ENCODE measurements around the gene PIM3.

PIM3 gene

DNA sequence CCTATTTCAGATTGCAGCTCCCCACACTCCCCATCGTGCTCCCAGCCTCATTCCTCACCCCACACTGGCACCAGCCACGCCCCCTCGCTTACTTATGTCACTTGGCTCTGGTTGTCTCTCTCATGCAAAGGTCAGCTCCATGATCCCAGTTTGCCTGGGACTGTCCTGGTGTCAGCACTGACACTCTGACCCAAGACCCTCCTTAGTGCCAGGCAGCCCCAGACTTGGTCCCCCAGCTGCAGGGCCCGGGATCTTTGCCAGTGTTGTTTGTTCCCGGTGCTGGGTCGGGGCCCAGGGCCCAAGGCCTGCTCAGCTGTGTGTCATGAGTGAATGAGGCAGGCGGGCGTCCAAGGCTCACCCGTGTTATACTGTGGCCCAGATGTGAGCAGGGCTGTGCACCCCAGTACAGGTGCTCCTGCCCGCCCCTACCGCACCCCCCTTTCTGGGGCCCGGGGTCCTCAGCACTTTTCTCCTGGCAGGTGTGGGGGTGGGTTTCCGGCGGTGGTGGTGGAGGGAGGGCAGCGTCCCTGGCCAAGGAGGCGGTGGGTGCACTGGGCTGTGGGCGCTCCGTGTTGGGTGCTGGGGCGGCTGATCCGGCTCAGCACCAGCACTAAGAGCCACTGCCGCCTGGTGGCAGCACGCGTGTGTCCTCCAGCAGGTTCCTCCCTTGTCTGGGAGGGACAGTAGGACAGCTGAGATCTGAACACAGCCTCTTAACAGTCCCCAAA is 32.5 kb downstream of the PIM3 start:
- peak; percentile 87 for DNase-seq

DNA sequence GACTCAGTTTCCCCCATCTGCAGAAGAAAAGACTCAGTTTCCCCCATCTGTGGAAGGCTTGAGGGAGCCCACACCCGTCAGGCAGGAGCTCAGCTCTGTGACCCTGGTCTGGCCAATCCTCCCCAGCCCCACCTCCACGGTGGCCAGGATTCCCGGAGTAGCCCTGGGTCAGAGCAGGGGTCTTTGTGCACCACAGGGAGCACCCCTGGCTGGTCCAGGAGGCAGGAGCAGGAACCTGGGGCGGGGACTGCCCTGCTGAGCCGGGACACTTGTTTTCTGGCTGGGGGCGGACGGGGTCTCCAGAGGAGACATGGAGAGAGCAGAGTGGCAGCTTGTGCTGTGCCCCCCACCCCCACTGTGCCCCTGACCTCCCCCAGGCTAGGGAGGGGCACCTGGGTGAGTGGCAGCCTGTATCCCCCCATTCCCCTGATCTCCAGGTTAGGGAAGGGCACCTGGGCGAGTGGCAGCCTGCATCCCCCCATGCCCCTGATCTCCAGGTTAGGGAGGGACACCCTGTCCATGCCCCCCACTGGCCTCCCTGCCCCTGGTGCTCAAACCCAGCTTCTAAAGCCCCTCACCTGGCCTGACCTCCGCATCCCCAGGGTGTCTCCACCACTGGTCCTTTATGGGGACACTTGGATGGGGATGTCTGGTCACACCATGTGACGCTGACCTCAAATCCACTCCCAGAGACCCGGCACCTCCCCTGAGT is 33.2 kb downstream of the PIM3 start:
- no peak for DNase-seq

DNA sequence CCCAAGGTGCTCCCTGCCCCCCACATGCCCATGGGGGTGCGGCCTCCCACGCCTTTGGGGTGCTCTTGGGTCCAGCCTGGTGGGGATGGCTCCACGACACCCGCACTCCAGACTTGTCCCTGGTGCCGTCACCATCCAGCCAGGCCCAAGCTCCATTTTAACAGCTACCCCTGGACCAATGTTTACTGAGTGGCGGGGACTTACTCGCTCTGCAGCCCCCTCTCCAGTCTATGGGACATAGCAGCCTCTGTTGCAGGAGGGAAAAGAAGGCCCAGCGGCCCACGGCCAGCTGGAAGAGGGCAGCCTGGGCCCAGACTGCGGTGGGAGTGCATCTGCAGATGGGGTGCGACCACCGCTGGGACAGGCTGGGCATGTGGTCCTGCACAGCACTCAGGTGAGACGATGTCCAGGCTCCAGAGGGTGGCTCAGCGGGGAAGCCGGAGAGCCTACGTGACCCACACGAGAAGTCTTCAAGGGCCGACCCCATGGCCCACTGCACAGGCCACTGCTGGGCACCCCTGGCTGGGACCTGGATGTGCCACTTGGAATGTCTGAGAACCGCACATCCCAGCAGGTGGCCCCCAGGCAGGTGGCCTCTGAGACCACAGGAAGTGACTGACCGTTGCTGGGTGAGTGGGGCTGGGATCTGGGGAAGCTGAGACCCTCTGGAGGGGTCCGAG is 33.9 kb downstream of the PIM3 start:
- no peak for DNase-seq

DNA sequence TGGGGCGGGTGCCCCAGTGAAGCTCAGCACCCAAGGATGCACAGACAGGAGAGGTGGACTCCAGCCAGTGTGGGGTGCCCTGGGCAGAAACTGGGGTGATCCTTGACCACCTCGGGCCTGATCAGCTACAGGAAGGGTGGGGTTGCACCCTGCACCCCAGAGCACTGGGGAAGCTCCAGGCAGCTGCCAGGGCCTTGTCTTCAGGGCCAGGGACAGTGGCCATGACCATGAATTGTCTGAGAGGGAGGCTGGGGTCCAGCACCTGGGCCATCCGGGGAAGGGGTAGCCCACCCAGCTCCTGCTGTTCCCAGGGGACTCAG is 34.4 kb downstream of the PIM3 start:
- DNase-seq: no peak

DNA sequence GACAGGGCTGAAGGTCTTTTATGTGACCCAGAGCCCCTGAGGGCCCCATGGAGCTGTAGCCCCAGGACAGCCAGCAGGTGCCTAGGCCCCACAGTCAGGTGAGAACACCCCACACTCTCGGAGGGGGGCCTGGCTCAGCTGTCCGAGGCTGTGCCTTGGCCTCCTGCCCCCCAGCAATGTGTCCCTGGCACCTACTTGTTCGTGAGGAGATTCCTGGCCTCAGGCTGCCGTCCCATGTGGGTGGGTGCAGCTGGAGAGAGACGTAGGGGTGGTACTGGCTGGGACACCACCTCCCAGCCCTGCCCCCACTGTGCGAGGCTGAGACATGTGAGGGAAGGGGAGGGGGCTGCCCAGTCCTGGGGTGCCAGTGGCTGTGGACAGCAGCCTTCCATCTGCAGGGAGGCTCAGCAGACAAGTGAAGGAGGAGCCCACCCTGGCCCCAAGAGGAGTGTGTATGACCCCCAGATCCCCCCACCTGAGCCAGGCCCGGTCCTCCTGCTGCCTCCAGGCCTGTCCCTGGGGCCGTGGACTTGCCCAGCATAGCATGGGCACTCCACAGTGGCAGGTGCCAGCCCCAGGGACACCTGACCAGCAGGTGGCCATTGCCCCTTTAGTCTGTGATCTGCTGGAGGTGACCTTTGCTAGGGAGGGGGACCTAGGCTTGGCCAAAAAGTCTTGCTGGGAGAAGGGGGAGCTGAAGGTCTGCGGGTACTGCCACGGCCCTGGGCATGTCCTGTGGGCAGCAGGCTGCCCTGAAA is 35.0 kb downstream of the PIM3 start:
- no peak for DNase-seq

DNA sequence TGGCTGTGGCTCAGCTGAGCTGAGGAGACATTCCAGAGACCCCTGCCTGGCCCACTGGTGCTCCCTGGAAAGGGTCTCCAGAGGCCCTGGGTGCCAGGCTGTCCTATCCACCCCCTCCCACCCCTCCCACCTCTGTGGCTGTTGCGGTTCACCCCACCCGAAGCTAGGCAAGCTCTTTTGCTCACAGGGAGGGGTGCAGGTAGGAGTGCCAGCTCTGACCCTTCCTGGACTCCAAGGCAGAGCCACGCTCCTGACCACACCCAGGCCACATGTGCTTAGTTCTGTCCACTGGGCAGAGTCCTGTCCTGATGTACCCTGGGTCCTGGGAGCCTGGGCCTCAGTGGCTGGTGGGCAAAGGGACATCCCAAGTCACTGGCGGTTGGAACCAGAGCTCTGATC is 35.5 kb downstream of the PIM3 start:
- no peak for DNase-seq

DNA sequence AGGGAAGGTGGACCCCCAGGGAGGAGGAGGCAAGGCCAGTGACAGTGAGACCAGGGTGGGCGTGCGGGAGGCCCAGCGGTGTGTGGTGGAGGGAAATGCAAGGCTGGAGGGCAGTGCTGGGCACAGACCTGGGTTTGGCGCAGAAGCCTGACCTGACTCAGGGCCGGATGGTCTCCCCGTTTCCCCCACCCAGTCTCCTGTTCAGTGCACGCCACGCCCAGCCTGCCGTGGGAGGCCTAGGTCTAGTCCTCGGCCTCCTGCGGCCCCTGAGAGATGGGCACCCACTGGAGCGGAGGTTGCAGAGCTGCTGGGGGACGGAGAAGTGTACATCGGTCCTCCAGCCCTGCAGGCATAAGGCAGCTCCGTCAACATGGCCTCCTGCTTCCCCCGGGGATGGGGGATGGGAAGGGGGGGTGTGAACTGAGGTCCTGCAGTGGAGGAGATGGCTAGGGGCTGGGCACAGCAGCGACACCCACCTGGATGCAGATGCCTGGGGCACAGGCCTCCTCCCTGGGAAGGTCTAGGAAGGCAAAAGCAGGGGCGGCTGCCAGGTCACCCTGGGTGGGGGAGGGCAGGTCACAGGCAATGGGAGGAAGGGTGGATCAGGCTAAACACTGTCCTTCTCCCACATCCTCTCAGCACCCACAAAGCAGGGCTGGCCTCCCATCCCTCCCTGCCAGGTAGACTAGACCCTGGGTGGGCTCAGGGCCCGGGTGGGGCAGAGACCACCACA is 36.1 kb downstream of the PIM3 start:
- no peak for DNase-seq

DNA sequence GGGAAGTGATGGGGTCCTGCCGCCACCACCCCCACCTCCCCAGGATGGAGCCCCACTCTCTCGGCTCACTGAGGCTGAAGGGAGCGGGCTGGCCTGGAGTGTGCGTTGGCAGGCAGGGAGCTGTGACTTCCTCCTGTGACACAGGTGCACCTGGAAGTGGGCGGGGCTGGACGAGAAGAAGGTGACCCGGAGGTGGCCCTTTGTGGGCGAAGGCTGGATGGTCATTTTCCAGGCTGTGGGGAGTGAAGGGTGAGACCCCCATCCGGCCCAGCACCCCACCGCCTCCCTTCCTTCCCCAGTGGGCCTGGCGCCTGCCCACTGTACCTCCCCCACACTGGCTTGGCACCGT is 36.7 kb downstream of the PIM3 start:
- peak; percentile 56 for DNase-seq

DNA sequence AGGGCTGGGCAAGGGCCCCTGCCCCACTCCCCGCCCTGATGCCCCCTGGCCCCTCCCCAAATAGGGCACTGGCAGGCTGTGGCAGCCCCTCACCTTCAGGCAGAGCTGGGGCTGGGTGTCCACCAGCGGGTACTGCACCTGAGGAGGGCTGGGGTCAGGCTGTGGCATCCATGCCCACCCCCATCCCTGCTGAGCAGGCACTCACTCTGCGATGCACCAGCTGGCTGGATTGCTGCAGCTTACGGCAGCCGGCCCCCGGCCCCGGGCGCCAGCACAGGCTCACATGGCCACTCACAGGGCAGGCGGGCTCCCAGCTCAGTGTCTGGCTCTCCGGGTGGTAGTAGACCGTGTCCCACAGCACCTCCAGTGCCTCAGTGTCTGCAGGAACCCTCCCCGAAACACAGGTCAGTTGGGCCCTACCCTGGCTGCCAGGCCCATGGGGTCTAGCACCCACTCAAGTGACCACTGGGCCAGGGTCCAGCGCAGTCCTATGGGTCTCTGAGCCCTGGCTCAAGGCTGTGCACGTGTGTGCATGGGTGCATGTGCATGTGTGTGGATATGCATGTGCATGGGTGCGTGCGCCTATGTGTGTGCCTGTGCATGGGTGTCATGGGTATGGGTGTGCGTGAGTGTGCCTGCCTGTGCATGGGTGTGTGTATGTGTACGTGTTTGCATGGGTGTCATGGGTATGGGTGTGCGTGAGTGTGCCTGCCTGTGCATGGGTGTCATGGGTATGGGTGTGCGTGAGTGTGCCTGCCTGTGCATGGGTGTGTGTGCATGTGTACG is 37.6 kb downstream of the PIM3 start:
- DNase-seq: peak; percentile 57

DNA sequence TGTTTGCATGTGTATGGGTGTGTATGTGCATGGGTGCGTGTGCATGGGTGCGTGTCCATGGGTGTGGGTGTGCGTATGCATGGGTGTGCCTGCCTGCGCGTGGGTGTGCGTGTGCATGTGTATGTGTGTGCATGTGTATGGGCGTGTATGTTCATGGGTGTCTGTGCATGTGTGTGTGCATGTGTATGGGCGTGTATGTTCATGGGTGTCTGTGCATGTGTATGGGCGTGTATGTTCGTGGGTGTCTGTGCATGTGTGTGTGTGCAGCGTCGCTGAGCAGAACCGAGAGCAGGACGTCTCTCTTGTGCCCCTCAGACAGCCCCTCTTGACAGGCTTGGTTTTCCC is 38.1 kb downstream of the PIM3 start:
- no peak for DNase-seq

DNA sequence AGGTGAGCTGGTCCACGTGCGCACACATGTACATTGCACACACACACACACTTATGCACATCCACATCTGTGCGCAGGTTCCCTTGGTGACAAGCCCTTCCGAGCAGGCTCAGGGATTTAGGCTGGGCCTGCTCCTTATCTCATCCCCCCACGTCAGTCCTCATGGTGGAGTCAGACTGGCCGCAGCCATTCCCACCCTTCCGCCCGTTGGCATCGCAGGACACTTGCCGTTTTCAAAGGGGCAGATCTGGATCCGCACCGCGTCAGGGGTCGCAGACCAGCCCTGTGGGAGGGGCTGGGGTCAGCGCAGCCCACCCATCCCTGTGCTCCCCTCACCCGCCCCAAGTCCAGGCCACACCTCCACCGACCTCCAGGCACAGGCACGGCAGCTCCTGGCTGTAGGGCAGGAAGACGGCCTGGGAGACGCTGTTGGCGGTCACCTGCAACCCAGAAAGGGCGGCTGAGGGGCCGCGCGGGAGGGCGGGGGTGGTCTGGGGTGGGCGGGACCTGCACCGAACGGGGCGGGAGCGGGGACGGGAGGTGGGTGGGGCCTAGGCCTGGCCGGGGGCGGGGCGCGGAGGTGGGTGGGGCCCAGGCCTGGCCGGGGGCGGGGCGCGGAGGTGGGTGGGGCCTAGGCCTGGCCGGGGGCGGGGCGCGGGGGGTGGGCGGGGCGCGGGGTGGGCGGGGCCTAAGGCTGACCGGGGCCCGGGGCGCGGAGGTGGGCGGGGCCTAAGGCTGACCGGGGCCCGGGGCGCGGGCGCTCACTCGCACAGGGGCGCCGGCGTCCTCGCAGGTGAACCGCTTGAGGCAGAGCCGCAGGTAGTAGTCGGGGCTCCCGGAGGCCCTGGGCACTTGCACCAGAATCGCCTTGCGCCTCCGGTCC is 38.7 kb downstream of the PIM3 start:
- peak; percentile 64 for DNase-seq

DNA sequence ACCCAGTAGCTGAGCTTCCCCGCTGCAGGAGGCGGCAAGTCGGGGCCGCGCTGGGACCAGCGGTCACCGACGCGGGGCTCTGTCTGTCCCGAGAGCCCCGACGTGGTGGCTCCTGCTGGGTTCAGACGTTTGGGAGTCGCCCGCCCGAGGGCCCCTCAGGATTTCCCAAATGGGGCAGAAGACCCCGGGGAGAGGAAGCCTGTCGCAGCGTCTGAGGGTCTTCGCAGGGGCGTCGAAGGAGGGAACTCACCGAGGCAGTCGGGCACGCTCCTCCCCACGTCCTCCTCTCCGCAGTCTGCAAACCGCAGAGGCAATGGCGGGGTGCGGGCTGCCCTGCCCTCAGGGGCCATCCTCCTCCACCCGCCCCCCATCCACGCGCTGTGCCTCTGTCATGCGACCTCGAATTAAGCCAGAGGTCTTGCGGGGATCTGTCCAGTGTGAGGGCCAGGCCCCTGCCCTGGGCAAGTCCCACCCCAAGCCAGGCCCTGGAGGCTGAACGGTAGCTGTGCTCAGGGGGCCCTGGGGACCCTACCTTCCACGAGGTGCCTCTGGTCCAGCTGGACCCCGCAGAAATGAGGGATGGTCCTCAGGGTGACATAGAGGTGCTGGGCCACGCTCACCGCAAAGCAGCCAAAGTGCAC is 39.5 kb downstream of the PIM3 start:
- no peak for DNase-seq

DNA sequence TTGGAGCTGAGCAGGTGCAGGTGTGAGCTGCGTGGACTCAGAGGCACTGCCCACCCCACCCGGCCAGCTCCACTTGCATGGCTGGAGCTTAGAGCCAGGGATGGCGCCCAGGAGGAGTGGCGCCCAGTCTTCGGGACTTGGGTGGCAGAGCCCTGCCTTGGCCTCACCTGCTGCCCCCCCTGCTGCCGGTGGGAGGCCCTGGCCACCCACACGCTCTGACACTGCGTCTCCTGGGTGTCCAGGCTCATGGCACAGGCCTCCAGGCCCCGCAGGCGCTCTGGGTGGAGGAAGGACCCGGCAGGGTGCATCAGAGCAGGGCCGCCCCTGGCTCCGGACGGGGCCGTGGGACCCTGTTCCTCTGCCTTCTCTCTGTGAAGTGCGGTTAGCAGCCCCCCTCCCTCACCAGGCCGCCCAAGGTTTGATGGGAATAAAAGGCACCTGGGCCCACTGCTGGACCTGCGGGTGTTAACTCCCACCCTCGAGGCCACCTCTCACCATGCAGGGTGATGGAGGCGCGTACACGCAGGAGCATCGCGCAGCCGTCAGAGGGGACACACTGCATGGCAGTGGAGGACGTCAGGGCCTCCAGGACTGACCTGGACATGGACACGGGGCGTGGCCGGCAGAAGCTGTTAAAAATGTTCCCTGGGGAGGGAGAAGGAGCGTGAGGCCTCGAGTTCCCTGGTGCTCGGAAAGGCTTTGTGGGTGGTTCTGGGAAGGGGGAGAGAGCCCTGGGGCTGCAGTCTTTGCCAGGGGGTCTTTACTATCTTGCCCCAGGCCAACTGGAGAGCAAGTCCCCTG is 40.2 kb downstream of the PIM3 start:
- DNase-seq: no peak

DNA sequence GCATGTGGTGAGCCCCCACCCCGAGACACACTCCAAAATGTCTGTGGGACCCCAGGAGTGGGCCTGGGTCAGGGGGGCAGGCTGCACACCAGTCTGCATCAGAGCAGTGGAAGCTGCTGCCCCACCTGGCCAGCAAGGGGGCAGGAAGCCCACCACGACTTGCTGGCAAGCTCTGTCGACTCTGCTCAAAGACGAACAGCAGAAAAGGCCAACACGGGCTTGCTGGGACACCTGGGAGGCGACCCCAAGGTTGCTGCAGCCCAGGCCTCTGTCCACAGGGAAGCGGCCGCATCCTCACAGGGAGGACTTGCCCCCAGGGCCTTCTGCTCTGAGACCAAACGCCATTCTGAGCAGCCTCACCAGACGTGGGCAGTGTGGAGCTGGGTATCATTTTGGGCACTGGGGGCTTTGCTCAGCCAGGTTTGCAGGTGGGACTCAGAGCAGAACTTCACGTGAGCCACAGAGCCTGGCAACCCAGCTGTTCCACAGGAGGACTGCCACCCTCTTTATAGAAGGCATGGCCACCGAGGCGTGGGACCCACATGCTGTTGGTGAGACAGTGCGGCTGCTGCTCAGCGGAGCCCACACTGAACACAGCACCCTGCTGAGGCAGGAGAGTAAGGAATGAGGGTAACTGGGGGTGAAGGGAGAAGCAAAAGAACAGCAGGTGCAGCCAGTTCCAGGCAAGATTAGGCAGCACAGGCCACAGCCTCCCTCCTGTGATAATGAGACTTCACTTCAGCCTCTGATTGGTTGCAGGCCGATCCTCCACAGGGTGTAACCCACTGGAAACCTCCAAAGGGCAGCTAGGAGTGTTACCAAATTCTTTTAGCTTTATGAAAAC is 41.0 kb downstream of the PIM3 start:
- no peak for DNase-seq

DNA sequence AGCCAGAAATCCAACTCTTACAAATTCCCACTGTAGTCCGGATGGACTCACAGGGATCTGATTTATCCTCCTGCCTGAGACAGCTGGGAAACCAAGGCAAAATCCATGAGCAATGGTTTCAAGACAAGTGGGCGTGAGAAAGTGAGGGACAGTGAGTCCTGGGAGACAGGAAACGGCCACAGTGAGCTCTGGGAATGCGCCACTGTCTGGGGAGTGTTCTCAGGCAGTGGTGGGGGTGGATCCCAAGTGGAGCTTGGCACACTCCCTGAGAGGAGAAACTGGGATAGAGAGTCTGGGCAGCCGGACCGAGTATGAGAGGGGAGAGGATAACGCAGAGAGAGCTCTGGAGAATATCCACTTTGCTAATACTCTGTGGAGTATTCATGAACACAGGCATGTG is 42.2 kb downstream of the PIM3 start:
- DNase-seq: no peak

DNA sequence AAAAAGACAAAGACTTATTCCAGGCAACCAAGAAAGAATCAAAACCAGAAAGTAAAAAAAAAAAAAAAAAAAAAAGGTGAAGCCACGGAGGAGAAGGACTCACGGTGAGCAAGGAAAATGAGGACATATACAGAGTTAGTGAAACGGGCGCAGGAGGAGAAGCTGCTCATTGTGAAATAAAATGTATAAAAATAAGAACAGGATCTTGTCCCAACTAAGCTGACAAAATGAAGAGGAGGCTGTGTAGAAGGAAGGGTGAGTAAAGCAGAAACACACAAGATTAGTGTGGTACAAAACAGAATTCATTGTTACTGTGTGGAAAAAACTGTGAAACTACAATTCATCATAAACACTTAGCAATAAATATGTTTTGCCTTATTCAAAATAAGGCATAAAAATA is 44.3 kb downstream of the PIM3 start:
- DNase-seq: no peak

DNA sequence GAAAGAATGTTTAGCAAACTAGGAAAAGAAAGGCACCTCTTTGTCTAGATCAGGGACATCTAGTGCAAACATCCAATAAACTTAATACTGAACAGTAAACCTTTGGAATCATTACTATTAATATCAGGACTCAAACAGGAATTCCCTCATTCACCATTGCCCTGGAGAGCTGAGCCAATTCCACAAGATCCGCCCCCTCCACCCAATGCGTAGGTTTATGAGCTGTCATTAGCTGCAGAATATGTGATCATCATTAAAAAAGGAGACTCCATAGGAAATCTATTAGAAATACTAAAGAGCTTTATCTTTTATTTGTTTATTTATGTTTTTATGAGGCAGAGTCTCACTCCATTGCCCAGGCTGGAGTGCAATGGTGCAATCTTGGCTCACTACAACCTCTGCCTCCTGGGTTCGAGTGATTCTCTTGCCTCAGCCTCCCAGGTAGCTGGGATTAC is 46.5 kb downstream of the PIM3 start:
- no peak for DNase-seq

DNA sequence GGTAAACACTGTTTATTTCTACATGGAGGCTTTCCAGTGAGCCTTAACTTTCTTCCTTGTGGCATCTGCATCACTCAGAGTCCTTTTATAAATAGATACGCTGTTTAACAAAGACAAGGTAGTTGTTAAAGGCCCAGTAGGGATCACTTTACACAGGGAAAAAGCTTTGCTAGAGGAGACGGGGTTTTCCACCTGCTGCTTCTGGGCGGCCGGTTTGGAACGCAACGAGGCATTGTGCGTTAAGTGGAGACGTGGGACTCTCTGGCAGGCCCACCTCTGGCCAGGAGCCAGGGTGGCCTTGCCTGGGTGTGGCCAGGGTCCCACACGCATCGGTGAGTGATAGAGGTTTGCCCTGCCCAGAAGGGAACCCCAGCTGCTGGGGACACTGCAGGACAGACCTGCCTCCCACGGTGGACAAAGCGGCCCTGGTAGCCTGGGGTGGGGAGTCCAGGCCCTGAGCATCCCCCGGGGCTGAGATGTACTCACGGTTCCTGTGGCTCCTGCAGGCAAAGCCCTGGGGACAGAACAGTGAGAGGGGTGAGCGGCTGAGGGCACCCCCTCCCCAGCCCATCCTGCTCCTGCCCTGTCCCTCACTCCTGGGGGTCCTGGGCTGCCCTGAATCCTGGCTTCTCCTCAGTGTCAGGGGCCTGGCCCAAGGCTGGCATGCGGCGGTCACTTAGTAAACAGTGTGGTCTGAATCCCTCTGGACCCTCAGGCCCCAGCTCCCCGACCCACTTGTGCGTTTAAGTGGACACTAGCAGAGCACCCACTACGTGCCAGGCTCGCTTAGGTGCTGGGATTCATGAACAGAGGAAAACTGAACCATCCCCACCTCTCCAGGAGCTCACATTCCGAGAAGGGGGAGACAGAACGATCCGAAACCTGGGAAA is 47.8 kb downstream of the PIM3 start:
- DNase-seq: no peak

Measured in activated CD8-positive, alpha-beta memory T cell treated with anti-CD3 and anti-CD28 coated beads for 24 hours (primary cell).